22Rv1 (cell line): ENCODE results near the gene MYH13.

Experiments used
- H3K27ac ChIP-seq: fragments of 450-650 bp; 2 replicates; pipeline ENCODE4 v1.5.1; 2017
- CTCF ChIP-seq: fragments of 450-650 bp; IDR thresholded peaks from 2 replicates; pipeline ENCODE4 v1.5.1; 2017; ENCODE audit warnings: mild to moderate bottlenecking
- ZFX ChIP-seq: fragments of 450-650 bp; IDR thresholded peaks from 2 replicates; pipeline ENCODE4 v1.6.1; 2017; ENCODE audit warnings: antibody characterized with exemption, borderline replicate concordance

Gene MYH13

GRCh38 chr17:10290041-10290440 is 82.8 kb downstream of the MYH13 start:
- no peak for TF ChIP-seq ZFX
- TF ChIP-seq CTCF = no peak
- H3K27ac ChIP-seq = no peak overlapping the region

DNA sequence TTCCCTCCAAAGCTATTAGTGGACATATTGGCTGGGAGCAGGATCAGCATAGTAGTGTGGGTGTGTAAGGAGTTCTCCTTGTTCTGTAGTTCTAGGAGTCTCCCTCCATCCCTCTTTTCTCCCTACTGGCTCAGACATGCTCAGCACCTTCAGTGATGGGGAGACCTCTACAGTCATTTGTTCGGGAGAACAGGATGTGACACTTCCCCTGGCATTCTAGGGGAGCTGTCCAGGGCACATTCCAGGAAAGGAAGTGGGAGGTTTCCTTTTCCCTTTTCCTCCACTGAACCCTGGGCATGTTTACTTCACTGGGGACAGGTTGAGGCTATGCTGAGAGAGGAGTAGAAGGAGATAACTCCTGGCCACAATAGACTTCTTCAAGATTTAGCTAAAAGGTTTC is 86.5 kb downstream of the MYH13 start:
- no peak overlapping the region for H3K27ac ChIP-seq
- TF ChIP-seq CTCF (no peak), ZFX (no peak)

- no peak overlapping the region for H3K27ac ChIP-seq
- no peak for TF ChIP-seq ZFX
- no peak for TF ChIP-seq CTCF
These were observed 86.9 kb downstream of the MYH13 start for GRCh38 chr17:10285896-10286295.

GRCh38 chr17:10280068-10280467 is 92.7 kb downstream of the MYH13 start:
- H3K27ac ChIP-seq = no peak overlapping the region
- TF ChIP-seq CTCF (no peak), ZFX (no peak)

DNA sequence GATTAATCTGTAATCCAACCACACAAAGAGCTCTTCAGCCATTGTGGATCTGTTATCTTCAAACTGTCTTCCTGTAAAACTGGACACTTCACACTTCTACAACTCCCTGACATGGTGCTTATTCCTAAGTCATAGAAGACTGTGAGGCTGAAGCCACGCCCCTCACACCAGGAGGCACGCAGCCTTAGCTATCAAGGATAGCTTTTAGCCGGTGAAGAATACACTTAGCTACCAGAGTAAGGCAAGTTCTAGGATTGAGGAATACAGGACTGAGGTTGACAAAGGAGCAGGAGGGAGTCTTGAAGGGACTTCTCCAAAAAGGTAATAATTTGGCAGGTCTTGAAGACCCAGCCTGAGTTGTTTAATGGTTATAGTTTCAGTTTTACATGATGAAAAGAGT is 94.6 kb downstream of the MYH13 start:
- TF ChIP-seq ZFX (no peak), CTCF (no peak)
- no peak overlapping the region for H3K27ac ChIP-seq

- H3K27ac ChIP-seq = no peak overlapping the region
- TF ChIP-seq ZFX = no peak
- TF ChIP-seq CTCF = no peak
These were observed 96.4 kb downstream of the MYH13 start for GRCh38 chr17:10276436-10276835.

- TF ChIP-seq ZFX (no peak), CTCF (no peak)
- H3K27ac ChIP-seq = no peak overlapping the region
These were observed 97.4 kb downstream of the MYH13 start for GRCh38 chr17:10275418-10275817.

GRCh38 chr17:10271106-10271562 is 101.7 kb downstream of the MYH13 start:
- H3K27ac ChIP-seq = no peak overlapping the region
- TF ChIP-seq ZFX (no peak), CTCF (no peak)
